GM20000 (cell line): ENCODE results near the gene COL4A6.

Source experiments
- DNase-seq: peaks from one replicate; pipeline ENCODE4 v3.0.0; 2012; ENCODE audit warnings: low spot score
- CTCF ChIP-seq: IDR thresholded peaks from 2 replicates; pipeline ENCODE4 v1.5.1; 2012; ENCODE audit warnings: mild to moderate bottlenecking, control low read depth; ENCODE audit errors: extremely low read depth, missing control alignments

The COL4A6 gene

GRCh38 chrX:108250654-108251579 is 187.3 kb downstream of the COL4A6 start:
- no peak for DNase-seq
- TF ChIP-seq CTCF, result no peak

GRCh38 chrX:108246304-108246954 is 191.8 kb downstream of the COL4A6 start:
- no peak for DNase-seq
- TF ChIP-seq CTCF, result no peak

- no peak for TF ChIP-seq CTCF
- DNase-seq, result no peak
Observed at GRCh38 chrX:108245462-108245861, 192.8 kb downstream of the COL4A6 start.

- TF ChIP-seq CTCF, result no peak
- no peak for DNase-seq
Observed at GRCh38 chrX:108235986-108236385, 202.2 kb downstream of the COL4A6 start.

GRCh38 chrX:108230574-108230973 is 207.6 kb downstream of the COL4A6 start:
- no peak for TF ChIP-seq CTCF
- no peak for DNase-seq

GRCh38 chrX:108224727-108225621 is 213.2 kb downstream of the COL4A6 start:
- TF ChIP-seq CTCF, result peak; percentile 41
- peak; percentile 20 for DNase-seq

- no peak for TF ChIP-seq CTCF
- DNase-seq, result no peak
Observed at GRCh38 chrX:108224218-108224617, 214.0 kb downstream of the COL4A6 start.
